A549 (cell line): ENCODE data around the gene WDR82. TPM values are rescaled to one million over a fixed set of nuclear protein-coding genes. Genes with fewer than 3 reads are reported as not detected.

Experiments
- ATAC-seq, 2 experiments: fragments of 200-7000 bp in 1 of 2; fragments of >200 bp in 1 of 2; cut with Nextera tagmentation in 1 of 2; cut with Tn5 transposase in 1 of 2; 3 replicates each; pipeline versions ENCODE4 v1.8.0 to v1.9.1; 2018 to 2020; ENCODE audit warnings: mild to moderate bottlenecking in 1 of 2, moderate library complexity in 1 of 2
- CTCF ChIA-PET: fragments of 300-600 bp; sonication (Branson Sonifier 250); formaldehyde crosslinking; extraction: SDS; loops from one replicate; lab custom pipeline; 2021; ENCODE audit warnings: antibody characterized with exemption, inconsistent platforms; lab: Yijun Ruan, JAX
- POLR2A ChIA-PET: fragments of 350-600 bp; formaldehyde crosslinking; extraction: SDS; loops from one replicate; lab custom pipeline; 2021; ENCODE audit warnings: antibody characterized with exemption, inconsistent platforms; lab: Yijun Ruan, JAX
- DNase-seq, 2 experiments: peaks; one replicate each; pipeline versions ENCODE4 v3.0.0 to v3.0.0-alpha.2; 2011 to 2016; ENCODE audit warnings: low read depth in 1 of 2, low spot score in 1 of 2
- FAIRE-seq: peaks from 2 replicates; lab custom pipeline; 2011; peaks lifted over from hg19 to GRCh38; lab: Jason Lieb, UNC
- H3K27ac ChIP-seq, 2 experiments: fragments of >200 bp; sonication (Bioruptor Twin); formaldehyde crosslinking; 3 replicates each; pipeline ENCODE4 v1.5.1; 2016 to 2017
- H3K4me1 ChIP-seq: fragments of >200 bp; sonication (Bioruptor Twin); formaldehyde crosslinking; 3 replicates; pipeline ENCODE4 v1.6.1; 2016
- H3K4me2 ChIP-seq: fragments of >200 bp; sonication (Bioruptor Twin); formaldehyde crosslinking; 3 replicates; pipeline ENCODE4 v1.6.1; 2016
- H3K4me3 ChIP-seq: fragments of >200 bp; sonication (Bioruptor Twin); formaldehyde crosslinking; 3 replicates; pipeline ENCODE4 v1.5.1; 2016
- H3K9me3 ChIP-seq: fragments of >200 bp; sonication (Bioruptor Twin); formaldehyde crosslinking; 3 replicates; pipeline ENCODE4 v1.6.1; 2016
- BHLHE40 ChIP-seq: IDR thresholded peaks from 2 replicates; pipeline ENCODE4 v1.6.1; 2012; ENCODE audit warnings: low read depth, low read length, inconsistent platforms
- CHD4 ChIP-seq: fragments of 200-600 bp; sonication (generic); IDR thresholded peaks from 2 replicates; pipeline ENCODE4 v1.6.1; 2016; ENCODE audit warnings: antibody characterized with exemption, mild to moderate bottlenecking, borderline replicate concordance
- EHMT2 ChIP-seq: fragments of 200-600 bp; sonication (generic); IDR thresholded peaks from 2 replicates; pipeline ENCODE4 v1.6.1; 2016; ENCODE audit warnings: antibody characterized with exemption, low read depth, mild to moderate bottlenecking, moderate library complexity
- FOSL2 ChIP-seq, 2 experiments: fragments of 450-650 bp in 1 of 2; fragments of >200 bp in 1 of 2; sonication (Bioruptor Twin) in 1 of 2; formaldehyde crosslinking; IDR thresholded peaks; 2 replicates each; pipeline versions ENCODE4 v1.5.0 to v1.6.1; 2016 to 2020; ENCODE audit warnings: mild to moderate bottlenecking in 1 of 2, moderate library complexity in 1 of 2
- FOXS1 ChIP-seq: fragments of 250-450 bp; sonication (Bioruptor Pico); IDR thresholded peaks from 2 replicates; pipeline ENCODE4 v1.5.0; 2020; ENCODE audit warnings: mild to moderate bottlenecking, moderate library complexity
- GATA3 ChIP-seq: IDR thresholded peaks from 2 replicates; pipeline ENCODE4 v1.6.1; 2012; ENCODE audit warnings: borderline replicate concordance
- HDAC2 ChIP-seq: fragments of 200-600 bp; sonication (generic); IDR thresholded peaks from 2 replicates; pipeline ENCODE4 v1.6.1; 2016
- HOXB13 ChIP-seq: fragments of 250-450 bp; sonication (Bioruptor Pico); IDR thresholded peaks from 2 replicates; pipeline ENCODE4 v1.5.0; 2020; ENCODE audit warnings: low read depth, mild to moderate bottlenecking, moderate library complexity
- HOXB5 ChIP-seq: fragments of 250-450 bp; sonication (Bioruptor Pico); IDR thresholded peaks from 2 replicates; pipeline ENCODE4 v1.5.0; 2020; ENCODE audit warnings: mild to moderate bottlenecking, moderate library complexity
- KDM1A ChIP-seq: fragments of 200-600 bp; sonication (generic); IDR thresholded peaks from 2 replicates; pipeline ENCODE4 v1.6.1; 2016; ENCODE audit warnings: low read depth, mild to moderate bottlenecking
- MAZ ChIP-seq: fragments of 150-350 bp; IDR thresholded peaks from 2 replicates; pipeline ENCODE4 v1.6.1; 2014; ENCODE audit warnings: antibody characterized with exemption, low read depth, low read length, borderline replicate concordance
- NPAS2 ChIP-seq: fragments of 250-450 bp; sonication (Bioruptor Pico); IDR thresholded peaks from 2 replicates; pipeline ENCODE4 v1.8.0; 2022; ENCODE audit warnings: mild to moderate bottlenecking, moderate library complexity, borderline replicate concordance
- NR3C1 ChIP-seq: fragments of >200 bp; sonication (Bioruptor Twin); formaldehyde crosslinking; IDR thresholded peaks from 3 replicates; pipeline ENCODE4 v1.6.1; 2017
- PHF8 ChIP-seq: fragments of 200-600 bp; sonication (generic); IDR thresholded peaks from 2 replicates; pipeline ENCODE4 v1.6.1; 2016; ENCODE audit warnings: low read depth, mild to moderate bottlenecking, antibody characterized with exemption, moderate library complexity, borderline replicate concordance
- RAD21 ChIP-seq, 2 experiments: fragments of >200 bp in 1 of 2; sonication (Bioruptor Twin) in 1 of 2; formaldehyde crosslinking in 1 of 2; IDR thresholded peaks in 1 of 2; conservative IDR thresholded peaks in 1 of 2; 2 replicates in 1 of 2; 3 replicates in 1 of 2; pipeline ENCODE4 v1.6.1; 2012 to 2018; ENCODE audit warnings: inconsistent platforms in 1 of 2
- RARB ChIP-seq: fragments of 250-450 bp; sonication (Bioruptor Pico); IDR thresholded peaks from 2 replicates; pipeline ENCODE4 v1.8.0; 2021; ENCODE audit warnings: mild to moderate bottlenecking, moderate library complexity
- RFX5 ChIP-seq: fragments of 450-650 bp; IDR thresholded peaks from 2 replicates; pipeline ENCODE4 v1.7.1; 2014; ENCODE audit warnings: antibody characterized with exemption, mild to moderate bottlenecking, moderate library complexity
- RNF2 ChIP-seq: fragments of 200-600 bp; sonication (generic); IDR thresholded peaks from 2 replicates; pipeline ENCODE4 v1.6.1; 2016; ENCODE audit warnings: low read depth, mild to moderate bottlenecking, antibody characterized with exemption, moderate library complexity, borderline replicate concordance
- SMC3 ChIP-seq: fragments of >200 bp; sonication (Bioruptor Twin); formaldehyde crosslinking; IDR thresholded peaks from 3 replicates; pipeline ENCODE4 v1.6.1; 2018; ENCODE audit warnings: inconsistent platforms
- SREBF2 ChIP-seq: fragments of 450-650 bp; IDR thresholded peaks from 2 replicates; pipeline ENCODE4 v1.6.1; 2014; ENCODE audit warnings: mild to moderate bottlenecking, moderate library complexity
- ZFP36 ChIP-seq: fragments of 450-650 bp; IDR thresholded peaks from 2 replicates; pipeline ENCODE4 v1.6.1; 2014; ENCODE audit warnings: borderline replicate concordance; ENCODE audit not compliant: partially characterized antibody
- ZNF302 ChIP-seq: fragments of 250-450 bp; sonication (Bioruptor Pico); IDR thresholded peaks from 2 replicates; pipeline ENCODE4 v1.9.0; 2021; ENCODE audit warnings: inconsistent platforms, mild to moderate bottlenecking, moderate library complexity
- WGBS: methylation state at CpG from one replicate; pipeline ENCODE4 v1.1.6; 2017; ENCODE audit errors: missing lambda C conversion rate; 5-methylcytosine and 5-hydroxymethylcytosine counted together
- polyA plus RNA-seq, 4 experiments: library from polyadenylated mRNA; depleted of rRNA in 3 of 4; stranded (reverse); fragments of >200 nt; fragmentation: RNase III in 1 of 4; extraction: RNeasy Plus Mini Kit Qiagen cat#74134 plus additional on column Dnase treatment in 1 of 4; gene quantifications; 2 replicates in 3 of 4; 3 replicates in 1 of 4; pipeline ENCODE4 v1.2.3, GENCODE V29; 2011 to 2017
- TF ChIP-seq, protein P1 (sequence below): fragments of >200 bp; sonication (Bioruptor Twin); formaldehyde crosslinking; IDR thresholded peaks from 2 replicates; pipeline ENCODE4 v1.6.1; 2016
- TF ChIP-seq, protein P2 (sequence below): fragments of >200 bp; sonication (Bioruptor Twin); formaldehyde crosslinking; IDR thresholded peaks from 3 replicates; pipeline ENCODE4 v1.5.1; 2016
- TF ChIP-seq, protein P3 (sequence below): fragments of 450-650 bp; IDR thresholded peaks from 2 replicates; pipeline ENCODE4 v1.6.1; 2014; ENCODE audit warnings: antibody characterized with exemption
- TF ChIP-seq, protein P4 (sequence below): fragments of 250-450 bp; sonication (Bioruptor Pico); IDR thresholded peaks from 2 replicates; pipeline ENCODE4 v1.5.0; 2020; ENCODE audit warnings: low read depth, mild to moderate bottlenecking, moderate library complexity

Gene WDR82
- polyA plus RNA-seq, 2 of the 4 experiments (the other 2 are of a cell fraction), result 50.6 to 52.7 TPM

DNA sequence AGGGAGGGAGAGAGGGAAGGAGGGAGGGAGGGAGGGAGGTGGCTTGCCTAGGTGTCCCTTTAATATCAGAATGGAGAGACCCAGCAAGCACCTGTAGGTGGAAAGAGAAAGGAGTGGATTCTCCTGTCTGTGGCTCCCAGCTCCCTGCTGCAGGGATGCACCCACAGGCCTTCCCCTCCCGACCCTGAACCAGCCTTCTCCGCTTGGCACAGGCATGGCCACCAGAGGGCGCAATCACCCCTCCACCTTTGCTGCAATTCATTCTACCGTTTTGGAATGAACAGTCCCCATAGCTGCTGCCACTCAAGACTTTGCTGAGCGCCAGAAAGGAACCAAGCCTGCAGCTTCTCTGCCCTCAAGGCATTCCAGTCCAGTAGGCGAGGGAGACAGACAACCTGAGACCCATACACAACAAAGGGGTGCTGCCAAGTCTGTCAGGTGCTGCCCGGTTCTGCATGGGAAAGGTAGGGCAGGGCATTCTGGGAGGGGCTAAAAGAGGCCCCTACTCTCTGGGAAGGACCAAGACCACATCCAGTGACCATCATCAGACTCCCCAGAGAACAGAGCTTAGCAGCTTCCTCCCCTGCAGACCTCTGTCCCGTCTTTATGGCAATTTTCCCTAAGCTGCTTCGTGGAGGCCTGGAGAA, 57.9 kb downstream of the WDR82 start:
- no peak overlapping the region for H3K27ac ChIP-seq
- CTCF ChIA-PET, result interaction anchor here (0.6 to 12.2 kb wide), 42 partner anchors 13 to 322 kb away, joined by 3 to 198 read pairs (median 4); partner anchors contain the start of genes ALAS1, PPM1M, TWF2 and WDR82
- POLR2A ChIA-PET, result interaction anchor here (0.6 kb wide), 1 partner anchor 57 kb away, joined by 3 read pairs; no protein-coding TSS in a partner anchor
- TF ChIP-seq, protein P1, sequence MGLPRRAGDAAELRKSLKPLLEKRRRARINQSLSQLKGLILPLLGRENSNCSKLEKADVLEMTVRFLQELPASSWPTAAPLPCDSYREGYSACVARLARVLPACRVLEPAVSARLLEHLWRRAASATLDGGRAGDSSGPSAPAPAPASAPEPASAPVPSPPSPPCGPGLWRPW, result no peak
- TF ChIP-seq FOSL2 (IDR thresholded peaks at IDR 0.05) (no peak), FOSL2 (CRISPR knock-in tag; IDR thresholded peaks at IDR 0.05) (no peak), SMC3 (peak; percentile 62), HOXB5 (CRISPR knock-in tag) (no peak), NR3C1 (no peak), KDM1A (no peak), RARB (no peak), ZNF302 (CRISPR knock-in tag) (no peak), BHLHE40 (no peak), RAD21 (conservative IDR thresholded peaks at IDR 0.05 in 1 of 2, IDR thresholded peaks at IDR 0.05 in 1 of 2) (peak; percentile 52 to 69; a peak in 4 of 5 replicates), HOXB13 (CRISPR knock-in tag) (no peak), MAZ (no peak), ZFP36 (no peak), GATA3 (no peak)
- TF ChIP-seq, protein P2, sequence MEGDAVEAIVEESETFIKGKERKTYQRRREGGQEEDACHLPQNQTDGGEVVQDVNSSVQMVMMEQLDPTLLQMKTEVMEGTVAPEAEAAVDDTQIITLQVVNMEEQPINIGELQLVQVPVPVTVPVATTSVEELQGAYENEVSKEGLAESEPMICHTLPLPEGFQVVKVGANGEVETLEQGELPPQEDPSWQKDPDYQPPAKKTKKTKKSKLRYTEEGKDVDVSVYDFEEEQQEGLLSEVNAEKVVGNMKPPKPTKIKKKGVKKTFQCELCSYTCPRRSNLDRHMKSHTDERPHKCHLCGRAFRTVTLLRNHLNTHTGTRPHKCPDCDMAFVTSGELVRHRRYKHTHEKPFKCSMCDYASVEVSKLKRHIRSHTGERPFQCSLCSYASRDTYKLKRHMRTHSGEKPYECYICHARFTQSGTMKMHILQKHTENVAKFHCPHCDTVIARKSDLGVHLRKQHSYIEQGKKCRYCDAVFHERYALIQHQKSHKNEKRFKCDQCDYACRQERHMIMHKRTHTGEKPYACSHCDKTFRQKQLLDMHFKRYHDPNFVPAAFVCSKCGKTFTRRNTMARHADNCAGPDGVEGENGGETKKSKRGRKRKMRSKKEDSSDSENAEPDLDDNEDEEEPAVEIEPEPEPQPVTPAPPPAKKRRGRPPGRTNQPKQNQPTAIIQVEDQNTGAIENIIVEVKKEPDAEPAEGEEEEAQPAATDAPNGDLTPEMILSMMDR, result peak; percentile 76
- TF ChIP-seq, protein P3, sequence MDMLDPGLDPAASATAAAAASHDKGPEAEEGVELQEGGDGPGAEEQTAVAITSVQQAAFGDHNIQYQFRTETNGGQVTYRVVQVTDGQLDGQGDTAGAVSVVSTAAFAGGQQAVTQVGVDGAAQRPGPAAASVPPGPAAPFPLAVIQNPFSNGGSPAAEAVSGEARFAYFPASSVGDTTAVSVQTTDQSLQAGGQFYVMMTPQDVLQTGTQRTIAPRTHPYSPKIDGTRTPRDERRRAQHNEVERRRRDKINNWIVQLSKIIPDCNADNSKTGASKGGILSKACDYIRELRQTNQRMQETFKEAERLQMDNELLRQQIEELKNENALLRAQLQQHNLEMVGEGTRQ, result no peak
- 30% methylated on average over 7 of the region's 9 CpGs for WGBS
- DNase-seq (peak; percentile 62 to 76), FAIRE-seq (no peak), ATAC-seq (peak; percentile 80 to 92)
- H3K4me3 ChIP-seq, result no peak overlapping the region
- H3K9me3 ChIP-seq, result no peaks in the 10 kb centered on the region
- H3K4me2 ChIP-seq, result no peak overlapping the region
- H3K4me1 ChIP-seq, result peaks cover 8% of the 10 kb centered on the region; the same call in 2 of the 3 replicates

DNA sequence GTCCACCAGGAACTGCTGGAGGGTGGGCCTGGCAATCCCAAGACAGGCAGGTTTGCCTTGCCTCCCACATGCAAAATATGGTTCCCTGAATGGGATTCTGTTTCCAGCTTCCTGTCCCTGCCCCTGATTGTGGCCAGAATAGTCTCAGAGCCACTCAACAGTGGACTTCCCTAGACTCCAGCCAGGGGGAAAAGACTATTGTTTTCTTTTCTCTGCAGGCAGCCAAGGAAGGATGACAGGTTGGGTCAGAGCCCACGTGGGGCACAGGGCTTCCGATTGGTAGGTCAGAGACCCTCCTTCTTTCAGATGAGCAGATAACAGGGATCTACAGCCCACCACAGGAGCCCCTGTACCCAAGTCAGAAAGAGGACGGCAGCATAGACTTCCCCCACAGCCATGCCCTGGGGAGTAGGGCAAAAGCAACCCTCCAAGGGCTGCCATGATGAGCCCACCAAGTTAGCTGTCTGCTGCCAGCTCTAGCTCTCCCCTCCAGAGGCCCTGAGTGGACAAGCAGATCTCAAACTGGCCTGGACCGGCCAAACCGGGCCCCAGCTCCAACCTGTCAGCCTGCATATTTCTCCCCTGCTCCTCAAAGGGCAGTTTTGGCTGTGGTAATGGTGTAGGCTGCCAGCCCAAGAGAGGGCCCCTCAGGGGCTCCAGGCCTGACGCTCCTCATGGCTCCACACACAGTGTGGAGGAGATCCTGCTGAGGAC, 59.4 kb downstream of the WDR82 start:
- DNase-seq (no peak), FAIRE-seq (no peak), ATAC-seq (no peak)
- CTCF ChIA-PET, result interaction anchor here (0.6 to 12.2 kb wide), 17 partner anchors 12 to 1426 kb away, joined by 3 to 198 read pairs (median 5); partner anchors contain the start of gene TWF2
- Histone ChIP-seq H3K4me2 (no peak overlapping the region), H3K4me1 (peaks cover 8% of the 10 kb centered on the region; the same call in 2 of the 3 replicates), H3K4me3 (no peak overlapping the region), H3K9me3 (no peaks in the 10 kb centered on the region), H3K27ac (no peak overlapping the region)
- POLR2A ChIA-PET, result no interaction called here
- no peak for TF ChIP-seq FOXS1 (CRISPR knock-in tag)
- no peak for TF ChIP-seq ZFP36
- no peak for TF ChIP-seq MAZ
- TF ChIP-seq, protein P1, result no peak
- TF ChIP-seq EHMT2, result no peak
- TF ChIP-seq RNF2, result no peak
- no peak for TF ChIP-seq NPAS2 (CRISPR knock-in tag)
- TF ChIP-seq HDAC2, result no peak
- TF ChIP-seq, protein P4, sequence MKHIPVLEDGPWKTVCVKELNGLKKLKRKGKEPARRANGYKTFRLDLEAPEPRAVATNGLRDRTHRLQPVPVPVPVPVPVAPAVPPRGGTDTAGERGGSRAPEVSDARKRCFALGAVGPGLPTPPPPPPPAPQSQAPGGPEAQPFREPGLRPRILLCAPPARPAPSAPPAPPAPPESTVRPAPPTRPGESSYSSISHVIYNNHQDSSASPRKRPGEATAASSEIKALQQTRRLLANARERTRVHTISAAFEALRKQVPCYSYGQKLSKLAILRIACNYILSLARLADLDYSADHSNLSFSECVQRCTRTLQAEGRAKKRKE, result no peak
- no peak for TF ChIP-seq SREBF2
- TF ChIP-seq PHF8, result no peak
- no peak for TF ChIP-seq RFX5
- no peak for TF ChIP-seq CHD4
- 79% methylated on average over 5 of the region's 6 CpGs for WGBS
